HG03159 (cell line): ENCODE data around the gene RHPN2.
"Not testable (repeated sequence)": the region's sequence is repeated elsewhere in the genome, so short reads cannot be mapped to it uniquely, and the experiment has no call there.

Experiments used
- ATAC-seq: cut with Tn5 transposase; IDR thresholded peaks from one replicate; pipeline ENCODE4 v1.9.1; 2021; ENCODE audit warnings: mild to moderate bottlenecking, moderate library complexity; ENCODE audit not compliant: unreplicated experiment

Gene RHPN2

DNA sequence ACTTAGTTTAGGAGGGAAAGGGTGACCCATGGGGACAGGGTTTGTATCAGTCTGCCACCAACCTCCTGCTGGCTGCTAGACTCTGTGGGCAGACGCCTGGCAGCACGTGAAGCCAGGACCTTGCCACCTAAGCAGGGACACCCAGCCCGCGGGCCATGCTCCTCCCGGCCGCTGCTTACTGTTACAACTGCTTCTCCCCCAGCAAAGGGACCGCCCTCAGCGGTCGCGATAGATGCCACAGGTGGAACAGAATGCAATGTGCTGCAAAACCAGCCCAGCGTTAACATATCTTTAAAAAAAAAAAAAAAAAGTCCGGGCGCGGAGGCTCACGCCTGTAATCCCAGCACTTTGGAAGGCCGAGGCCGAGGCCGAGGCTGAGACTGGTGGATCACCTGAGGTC is 1.9 kb upstream of the RHPN2 start:
- ATAC-seq: no peak

DNA sequence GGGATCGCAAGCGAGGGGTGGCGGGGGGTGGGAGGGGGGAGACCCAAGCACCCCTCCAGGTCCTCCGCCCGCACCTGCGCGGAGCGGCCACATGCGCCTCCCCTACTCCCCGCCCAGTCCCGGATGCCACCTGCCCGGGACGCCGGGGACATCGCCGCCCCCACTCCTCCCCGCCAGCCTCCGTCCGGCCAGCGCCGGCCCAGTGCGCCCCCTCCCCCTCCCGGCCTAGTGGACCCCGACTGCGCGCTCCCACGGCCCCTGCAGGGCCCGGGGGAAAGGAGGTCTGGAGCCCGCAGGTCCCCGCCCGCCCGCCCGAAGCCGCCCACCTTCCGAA is 263 bp downstream of the RHPN2 start:
- ATAC-seq: peak; percentile 70

DNA sequence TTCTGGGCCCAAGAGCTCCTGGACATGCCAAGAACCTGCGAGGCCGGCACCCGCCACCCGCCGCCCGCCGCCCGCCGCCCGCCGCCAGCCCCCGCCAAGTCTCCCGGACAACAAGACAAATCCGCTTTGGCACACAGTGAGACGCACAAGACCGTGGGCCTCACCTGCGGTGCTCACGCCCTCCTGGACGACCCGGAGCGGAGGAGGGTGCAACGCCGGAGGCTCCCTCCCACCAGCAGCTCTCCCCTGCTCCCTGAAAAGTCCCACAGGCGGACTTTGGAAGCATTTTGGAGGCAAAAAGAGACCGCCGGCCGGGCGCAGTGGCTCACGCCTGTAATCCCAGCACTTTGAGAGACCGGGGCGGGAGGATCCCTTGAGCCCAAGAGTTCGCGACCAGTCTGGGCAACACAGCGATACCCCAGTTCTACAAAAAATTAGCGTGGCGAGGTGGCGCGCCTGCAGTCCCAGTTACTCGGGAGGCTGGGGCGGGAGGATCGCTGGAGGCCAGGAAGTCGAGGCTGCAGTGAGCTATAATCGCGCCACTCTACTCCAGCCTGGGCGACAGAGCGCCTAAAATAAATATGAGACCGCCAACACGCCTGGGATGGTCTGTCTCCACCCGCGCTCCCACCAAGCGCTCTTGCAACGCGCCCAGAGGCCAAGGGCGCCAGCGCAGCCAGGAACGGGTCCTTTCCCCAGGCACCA is 783 bp downstream of the RHPN2 start:
- no peak for ATAC-seq

DNA sequence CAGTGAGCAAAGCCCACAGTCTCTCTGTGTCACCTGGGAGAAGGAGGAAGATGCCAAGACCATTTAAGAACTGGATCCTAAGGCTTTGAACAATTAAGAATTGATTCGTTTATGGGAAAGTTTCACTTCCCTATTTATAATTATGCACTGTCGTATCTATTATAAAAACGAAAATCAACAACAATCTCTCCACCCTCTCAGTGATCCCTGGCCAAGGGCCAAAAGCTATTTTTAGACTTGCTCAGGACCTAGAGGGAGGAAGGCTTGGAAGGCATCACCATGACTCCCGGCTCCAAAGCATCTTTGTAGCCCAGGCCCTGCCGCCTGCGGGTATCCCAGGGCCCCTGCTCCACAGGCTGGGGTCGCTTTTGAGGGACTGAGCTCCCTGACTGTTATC is 1.3 kb downstream of the RHPN2 start:
- no peak for ATAC-seq

DNA sequence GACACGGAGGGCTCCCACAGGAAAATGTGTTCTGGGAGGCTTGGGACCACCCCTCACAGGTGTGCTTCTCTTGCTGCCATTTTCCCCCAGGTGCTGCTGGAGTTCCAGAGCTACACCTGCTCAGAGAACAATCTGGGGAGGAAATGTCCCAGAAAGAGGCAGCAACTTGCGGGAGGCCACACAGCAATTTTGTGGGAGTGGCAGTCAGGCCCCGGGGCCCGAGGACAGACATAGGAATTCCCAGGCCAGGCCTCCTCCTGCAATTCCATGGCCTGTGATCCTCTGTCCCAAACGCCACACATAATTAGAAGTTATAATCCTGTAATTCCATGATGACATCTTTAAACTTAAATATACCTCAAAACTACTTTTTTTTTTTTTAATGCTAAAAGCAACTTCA is 1.8 kb downstream of the RHPN2 start:
- no peak for ATAC-seq

DNA sequence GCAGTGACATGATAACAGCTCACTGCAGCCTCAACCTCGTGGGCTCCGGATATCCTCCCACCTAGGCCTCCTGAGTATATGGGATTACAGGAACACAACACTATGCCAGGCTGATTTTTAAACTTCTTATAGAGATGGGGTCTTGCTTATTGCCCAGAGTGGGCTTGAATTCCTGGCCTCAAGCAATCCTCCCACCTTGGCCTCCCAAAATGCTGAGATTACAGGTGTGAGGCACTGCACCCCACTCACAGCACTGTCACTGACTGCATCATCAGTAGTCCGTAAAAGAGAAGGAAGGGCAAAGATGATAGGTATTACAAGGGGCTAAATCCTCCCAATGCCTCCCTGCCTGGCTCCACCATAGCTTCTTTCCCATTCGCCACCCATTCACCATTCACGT is 4.1 kb downstream of the RHPN2 start:
- no peak for ATAC-seq

DNA sequence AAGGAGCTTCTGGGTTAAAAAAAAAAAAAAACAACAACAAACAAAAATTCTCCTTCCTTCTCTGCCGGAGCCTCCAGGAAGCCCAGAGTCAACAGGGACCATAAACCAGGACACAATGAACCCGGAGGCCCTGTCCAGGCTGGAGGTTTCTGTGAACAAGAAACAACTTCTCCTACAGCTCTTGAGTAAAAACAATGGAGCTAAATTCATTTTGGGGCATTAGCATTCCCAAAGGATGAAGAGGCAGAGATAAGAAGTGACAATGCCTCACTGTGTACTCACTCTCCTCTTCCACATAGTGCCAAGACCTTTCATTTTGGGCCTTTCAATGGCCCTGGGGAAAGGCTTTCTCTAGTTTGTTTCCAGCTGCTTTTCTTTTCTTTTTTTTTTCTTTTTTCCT is 9.0 kb downstream of the RHPN2 start:
- ATAC-seq: no peak

DNA sequence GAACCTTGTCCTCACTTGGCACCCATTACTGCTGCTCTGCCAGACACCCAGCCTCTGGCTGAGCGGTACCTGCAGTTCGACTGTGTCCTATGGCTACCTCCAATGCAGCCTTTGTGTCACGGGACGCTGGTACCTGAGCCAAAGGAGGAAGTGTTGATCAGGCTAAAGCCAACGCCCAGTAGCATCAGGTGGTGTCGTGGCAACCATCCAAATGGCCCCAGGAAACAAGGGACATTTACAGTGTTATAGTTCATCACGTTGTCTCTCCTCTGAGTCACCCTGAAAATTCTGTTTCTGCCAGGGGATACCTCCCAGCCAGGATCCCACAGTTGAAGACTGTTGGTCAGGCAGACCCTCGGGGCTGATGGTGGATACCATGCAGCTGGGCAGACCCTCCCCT is 10.1 kb downstream of the RHPN2 start:
- ATAC-seq: no peak

DNA sequence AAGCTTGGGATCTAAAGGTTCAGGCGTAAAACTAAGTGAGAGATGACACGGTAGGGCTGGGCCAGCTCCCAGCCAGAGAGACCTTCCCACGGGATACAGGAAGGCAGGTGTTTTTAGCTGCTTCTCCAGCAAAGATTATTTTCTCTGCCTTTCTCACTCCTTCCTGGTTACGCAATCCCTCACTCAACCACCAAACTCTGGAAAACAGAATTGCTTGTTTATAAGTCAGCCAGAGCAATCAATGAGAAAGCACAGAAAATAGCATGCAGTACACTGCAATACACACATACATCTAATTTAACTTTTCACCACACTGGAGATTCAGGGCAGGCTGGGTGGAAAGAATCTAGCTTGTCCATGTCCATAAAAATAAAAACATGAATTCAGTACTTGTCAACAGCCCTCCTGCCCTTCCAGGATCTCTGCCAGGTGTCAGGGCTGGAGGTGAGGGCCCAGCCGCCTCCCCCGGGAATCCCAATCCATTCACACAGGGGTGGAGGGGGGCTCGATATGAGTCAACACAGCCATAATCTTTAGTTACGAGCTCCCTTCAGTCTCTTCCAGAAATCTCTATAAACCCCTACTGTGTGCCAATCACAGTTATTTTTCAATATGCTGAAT is 12.2 kb downstream of the RHPN2 start:
- ATAC-seq: no peak

DNA sequence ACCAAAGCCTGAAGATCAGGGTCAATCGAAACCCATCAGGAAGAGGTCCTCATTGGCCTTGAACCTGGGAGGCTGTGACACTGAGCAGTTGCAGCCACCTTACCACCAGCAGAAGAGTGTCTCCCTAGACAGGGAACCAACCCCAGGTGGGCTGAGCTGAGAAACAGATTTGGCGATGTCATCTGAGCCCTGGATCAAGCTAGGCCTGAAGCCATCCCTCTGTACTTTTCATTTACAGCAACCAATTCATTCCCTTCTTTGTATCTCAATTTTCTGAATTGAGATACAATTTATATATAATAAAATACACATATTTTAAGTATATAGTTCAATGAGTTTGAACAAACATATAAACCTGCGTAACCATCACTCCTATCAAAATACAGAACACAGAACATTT is 14.6 kb downstream of the RHPN2 start:
- no peak for ATAC-seq

DNA sequence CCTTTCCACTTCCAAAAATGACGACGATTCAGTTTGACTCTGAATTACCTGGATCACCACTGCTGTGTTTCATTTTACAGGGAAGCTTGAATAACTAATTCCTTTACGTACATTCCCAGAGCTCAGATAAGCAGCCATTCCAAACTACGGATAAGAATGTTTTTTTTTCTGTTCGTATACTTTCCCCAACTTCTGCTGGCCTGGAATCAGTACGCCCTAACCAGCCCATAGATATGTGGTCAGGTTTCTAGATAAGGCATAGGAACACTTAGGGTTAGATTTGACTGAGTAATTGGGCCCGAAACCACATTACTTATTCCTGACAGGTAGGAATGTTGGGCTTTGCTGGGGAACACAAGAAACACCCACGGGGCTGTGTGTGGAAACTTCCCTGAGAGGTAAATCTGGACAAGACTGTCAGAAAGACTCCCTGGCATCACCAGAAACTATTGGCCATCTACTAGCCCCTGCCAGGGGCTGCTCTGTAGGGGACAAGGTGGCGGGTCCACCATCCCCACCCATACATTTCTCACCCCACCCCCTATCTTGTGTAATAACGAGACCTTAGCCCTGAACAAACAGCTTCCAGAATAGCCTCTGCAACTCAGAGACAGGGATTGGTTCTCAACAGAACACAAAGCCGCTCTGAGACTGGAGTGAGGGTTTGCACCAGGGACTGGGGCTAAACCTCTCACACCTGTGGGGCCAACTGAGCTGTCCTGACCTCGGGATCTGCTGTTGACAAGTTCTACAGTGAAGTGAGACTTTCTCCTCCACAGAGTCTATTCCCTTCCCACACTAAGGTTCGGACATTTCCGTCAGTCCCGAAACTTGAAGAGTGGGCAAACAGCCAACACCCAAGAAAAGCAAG is 15.6 kb downstream of the RHPN2 start:
- ATAC-seq: no peak

DNA sequence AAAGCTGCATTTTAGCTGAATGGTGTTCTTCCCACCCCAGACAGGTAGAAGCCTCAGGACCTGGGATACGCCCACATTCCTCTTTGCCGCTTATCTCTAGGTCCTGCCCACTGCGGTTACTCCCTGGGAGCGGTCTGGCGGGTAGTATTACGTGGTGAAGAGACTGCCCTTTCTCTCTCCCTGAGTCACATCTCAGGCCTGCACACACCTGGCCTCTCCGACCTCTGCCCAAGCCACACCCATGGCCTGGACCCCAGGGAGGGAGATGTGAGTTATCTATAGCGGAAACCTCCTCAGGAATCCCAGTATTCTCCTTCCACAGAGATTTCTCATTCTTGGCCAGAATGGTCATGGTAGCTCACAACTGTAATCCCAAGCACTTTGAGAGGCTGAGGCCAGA is 17.3 kb downstream of the RHPN2 start:
- ATAC-seq: no peak

DNA sequence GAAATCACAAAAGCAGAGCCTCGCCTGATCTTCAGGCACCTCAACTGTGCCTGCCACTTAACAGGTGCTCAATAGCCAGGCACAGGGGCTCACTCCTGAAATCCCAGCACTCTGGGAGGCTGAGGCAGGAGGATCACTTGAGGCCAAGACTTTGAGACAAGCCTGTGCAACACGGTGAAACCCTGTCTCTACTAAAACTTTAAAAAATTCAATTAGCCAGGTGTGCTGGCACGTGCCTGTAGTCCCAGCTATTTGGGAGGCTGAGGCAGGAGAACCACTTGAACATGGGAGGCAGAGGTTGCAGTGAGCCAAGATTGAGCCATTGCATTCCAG is 22.9 kb downstream of the RHPN2 start:
- ATAC-seq: not testable (repeated sequence)

DNA sequence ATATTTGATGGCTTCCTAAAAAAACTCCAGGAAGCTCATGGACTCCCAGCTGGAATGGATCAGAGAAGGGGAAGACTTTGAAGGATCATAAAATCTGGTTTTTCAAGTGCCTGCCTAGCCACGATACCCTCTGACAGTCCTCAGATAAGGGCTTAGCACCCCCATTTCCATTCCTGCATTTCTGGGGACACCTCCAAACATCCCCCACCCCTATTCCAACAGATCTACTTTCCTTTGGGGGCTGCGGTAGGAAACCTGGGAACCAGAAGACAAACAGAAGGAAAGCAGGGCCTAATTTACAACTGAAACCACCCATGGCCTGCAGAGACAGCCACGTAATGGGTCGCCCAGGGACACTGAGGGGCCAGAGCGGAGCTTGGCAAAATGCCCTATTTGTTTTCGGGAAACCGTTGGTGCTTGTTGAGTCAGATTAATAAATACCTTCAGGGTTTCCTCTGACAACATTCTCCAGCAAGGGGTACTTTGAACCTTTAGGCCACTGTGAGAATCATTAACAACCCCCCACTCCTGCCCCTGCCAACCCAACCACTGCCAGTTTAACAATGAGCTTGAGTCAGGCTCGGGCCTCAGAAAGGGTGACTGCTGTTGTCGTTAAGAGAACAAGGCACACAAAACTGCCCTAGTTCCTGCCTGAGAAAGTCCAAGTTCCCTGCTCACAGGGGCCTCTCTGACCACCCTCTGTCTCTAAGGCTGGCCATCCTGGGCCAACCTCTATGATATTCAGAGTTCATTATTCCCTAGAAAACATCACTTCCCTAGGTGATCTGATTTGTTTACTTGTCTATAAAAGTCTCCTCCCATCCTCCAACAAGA is 23.5 kb downstream of the RHPN2 start:
- ATAC-seq: no peak

DNA sequence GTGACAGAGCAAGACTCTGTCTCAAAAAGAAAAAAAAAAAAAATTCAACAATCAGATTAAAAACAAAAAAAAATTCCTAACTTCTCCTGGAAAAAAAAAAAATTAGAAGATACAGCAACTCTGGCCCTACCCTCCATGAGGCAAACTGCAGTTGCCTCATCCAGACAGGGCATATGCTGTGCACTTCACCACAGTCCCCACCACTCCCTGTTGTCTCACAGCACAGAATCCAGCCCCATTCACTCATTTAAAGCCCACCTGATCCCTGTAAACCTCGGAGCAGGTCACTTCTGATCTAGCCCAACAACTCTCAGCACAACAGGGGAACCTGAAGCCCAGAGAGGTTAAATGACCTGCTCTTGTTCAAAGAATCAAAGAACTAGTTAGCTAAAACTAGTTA is 24.9 kb downstream of the RHPN2 start:
- no peak for ATAC-seq

DNA sequence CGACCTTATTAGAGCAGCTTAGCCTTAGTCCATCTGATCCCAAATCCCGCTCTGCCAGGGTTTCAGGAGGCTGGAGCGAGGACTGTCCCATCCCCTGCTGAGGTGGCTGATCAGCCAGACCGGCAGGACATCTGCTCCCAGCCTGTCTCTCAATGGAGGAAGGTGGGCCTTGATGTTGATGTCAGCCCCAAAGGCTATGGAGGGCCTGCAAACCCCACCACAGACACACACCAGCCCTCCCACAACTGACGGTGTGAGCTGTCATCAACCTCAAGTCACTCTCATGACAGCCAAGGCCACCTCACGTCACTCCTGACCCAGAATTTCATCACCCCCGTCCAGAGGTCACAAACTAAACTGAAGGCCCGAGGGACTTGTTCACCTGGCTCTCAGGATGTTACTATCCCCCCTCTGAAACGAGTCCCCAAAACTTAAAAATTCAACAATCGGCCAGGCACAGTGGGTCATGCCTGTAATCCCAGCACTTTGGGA is 25.5 kb downstream of the RHPN2 start:
- ATAC-seq: no peak

DNA sequence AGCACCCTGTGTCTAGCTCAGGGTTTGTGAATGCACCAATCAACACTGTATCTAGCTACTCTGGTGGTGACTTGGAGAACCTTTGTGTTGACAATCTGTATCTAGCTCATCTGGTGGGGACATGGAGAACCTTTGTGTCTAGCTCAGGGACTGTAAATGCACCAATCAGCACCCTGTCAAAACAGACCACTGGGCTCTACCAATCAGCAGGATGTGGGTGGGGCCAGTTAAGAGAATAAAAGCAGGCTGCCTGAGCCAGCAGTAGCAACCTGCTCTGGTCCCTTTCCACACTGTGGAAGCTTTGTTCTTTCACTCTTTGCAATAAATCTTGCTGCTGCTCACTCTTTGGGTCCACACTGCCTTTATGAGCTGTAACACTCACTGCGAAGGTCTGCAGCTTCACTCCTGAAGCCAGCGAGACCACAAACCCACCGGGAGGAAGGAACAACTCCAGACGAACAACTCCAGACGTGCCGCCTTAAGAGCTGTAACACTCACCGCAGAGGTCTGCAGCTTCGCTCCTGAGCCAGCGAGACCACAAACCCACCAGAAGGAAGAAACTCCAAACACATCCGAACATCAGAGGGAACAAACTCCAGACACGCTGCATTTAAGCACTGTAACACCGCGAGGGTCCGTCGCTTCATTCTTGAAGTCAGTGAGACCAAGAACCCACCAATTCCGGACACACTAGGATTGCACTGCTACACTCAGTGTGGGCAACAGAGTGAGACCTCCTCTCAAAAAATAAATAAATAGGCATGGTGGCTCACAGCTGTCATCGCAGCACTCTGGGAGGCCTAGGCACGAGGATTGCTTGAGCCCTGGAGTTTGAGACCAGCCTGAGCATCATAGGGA is 27.3 kb downstream of the RHPN2 start:
- ATAC-seq: not testable (repeated sequence)

DNA sequence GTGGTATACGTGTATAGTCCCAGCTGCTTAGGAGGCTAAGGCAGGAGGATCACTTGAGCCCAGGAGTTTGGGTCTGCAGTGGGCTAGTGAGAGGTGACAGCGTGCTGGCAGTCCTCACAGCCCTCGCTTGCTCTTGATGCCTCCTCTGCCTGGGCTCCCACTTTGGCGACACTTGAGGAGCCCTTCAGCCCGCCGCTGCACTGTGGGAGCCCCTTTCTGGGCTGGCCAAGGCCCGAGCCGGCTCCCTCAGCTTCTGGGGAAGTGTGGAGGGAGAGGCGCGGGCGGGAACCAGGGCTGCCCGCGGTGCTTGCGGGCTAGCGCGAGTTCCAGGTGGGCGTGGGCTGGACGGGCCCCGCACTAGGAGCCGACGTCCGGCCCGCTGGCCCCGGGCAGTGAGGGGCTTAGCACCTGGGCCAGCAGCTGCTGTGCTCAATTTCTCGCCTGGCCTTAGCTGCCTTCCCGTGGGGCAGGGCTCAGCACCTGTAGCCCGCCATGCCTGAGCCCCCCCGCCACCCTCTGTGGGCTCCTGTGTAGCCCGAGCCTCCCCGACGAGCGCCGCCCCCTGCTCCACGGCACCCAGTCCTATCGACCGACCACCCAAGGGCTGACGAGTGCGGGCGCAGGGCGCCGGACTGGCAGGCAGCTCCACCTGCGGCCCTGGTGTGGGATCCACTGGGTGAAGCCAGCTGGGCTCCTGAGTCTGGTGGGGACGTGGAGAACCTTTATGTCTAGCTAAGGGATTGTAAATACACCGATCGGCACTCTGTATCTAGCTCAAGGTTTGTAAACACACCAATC is 28.1 kb downstream of the RHPN2 start:
- not testable (repeated sequence) for ATAC-seq

DNA sequence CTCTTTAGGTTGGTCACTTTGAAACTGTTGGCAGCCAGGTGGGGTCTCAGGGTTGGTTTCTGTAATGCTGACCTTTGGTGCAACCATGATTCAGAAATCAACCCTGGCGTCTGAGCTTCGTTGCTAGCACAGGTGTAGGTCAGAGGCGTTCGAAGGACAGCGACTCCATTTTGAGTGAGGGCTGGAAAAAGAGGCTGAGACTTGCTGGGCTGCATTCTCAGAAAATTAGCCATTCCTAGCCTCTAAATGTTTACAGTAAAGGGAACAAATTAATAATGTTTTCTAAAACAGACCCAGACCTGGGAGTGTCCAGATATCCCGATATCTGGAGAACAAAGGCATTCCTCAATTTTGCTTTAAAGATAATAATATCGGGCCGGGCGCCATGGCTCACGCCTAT is 29.2 kb downstream of the RHPN2 start:
- ATAC-seq: no peak
